ENCODE data around the gene NPAS3.

NPAS3 gene

GRCh38 chr14:33452995-33453394 lies 514.3 kb downstream of the NPAS3 start:
- no peak for DNase-seq

- DNase-seq, result no peak
Observed at GRCh38 chr14:33454022-33454595, 515.4 kb downstream of the NPAS3 start.

GRCh38 chr14:33454707-33455106 lies 516.0 kb downstream of the NPAS3 start:
- DNase-seq, result peak; percentile 44

- DNase-seq, result peak; percentile 28
Observed at GRCh38 chr14:33455654-33456345, 517.1 kb downstream of the NPAS3 start.

- DNase-seq, result no peak
Observed at GRCh38 chr14:33457021-33457420, 518.3 kb downstream of the NPAS3 start.

- no peak for DNase-seq
Observed at GRCh38 chr14:33457617-33458016, 518.9 kb downstream of the NPAS3 start.

DNA sequence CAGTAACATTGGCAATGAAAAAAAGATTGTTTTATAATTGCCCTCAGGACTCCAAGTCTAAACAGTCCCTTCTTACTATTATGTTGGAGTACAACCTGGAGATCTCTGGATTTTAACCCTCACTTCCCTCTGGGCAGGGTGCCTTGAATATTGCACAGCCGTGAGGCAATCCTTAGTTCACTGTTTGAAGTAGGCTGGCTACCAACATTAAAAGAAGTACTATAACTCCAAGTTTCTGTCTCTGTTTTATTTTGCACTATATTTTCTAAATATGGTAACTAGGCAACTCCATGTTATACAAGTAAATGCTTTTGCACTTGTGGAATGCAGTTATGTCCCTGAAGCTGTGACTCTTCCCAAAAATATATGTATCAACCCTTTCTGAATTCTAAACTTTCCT lies 521.5 kb downstream of the NPAS3 start:
- DNase-seq, result no peak

DNA sequence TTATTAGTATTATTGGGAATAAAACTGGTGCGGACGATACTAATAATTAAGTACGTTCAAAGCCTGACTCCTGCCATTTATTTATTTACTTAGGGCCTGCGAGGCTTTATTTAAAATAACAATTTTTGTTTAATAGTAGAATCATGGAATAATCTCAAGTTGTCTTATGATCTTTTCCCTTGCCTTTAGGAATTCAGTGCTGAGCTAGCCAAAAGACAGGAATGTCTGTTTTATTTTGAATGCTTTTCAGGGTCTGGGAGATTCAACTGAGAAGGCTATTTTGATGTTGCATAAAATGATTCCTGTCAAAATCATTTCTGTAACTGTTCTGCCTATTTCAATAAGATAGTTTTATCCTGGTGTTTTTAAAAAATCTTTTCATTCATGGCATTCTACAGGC lies 522.4 kb downstream of the NPAS3 start:
- no peak for DNase-seq

GRCh38 chr14:33463731-33464130 lies 525.1 kb downstream of the NPAS3 start:
- no peak for DNase-seq

DNA sequence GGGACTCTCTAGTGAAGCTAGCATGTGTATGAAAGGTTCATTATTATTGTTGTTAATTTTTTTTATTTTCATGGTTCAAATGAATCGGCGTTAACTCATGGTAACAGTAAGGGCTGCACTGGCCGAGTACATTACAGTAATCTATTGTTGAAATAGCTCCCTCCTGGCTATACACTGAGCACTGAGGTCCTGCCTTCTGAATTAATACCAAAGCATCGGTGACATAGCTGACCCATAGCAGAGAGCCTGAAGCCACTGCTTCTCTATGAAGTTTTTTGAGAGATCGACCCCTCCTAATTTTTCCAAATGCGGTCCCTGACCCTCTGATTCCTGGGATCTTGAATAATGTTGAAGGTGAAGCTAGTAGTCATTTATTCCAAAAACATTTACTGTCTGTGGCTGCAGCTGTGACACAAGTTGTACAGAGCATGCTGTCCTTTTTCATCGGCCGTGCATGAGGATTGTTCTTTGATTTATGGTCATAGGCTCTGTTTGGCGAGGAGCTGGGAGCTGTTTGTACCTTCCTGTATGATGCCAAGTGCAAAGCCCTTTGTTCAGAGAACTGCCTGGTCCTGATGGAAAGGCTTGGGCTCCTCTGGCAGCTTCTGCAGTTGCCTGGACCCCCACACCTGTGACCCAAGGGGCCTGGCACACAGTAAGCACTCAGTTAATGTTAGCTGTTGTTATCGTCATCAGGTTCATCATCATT lies 525.7 kb downstream of the NPAS3 start:
- no peak for DNase-seq

- DNase-seq, result no peak
Observed at GRCh38 chr14:33465846-33466700, 527.4 kb downstream of the NPAS3 start.

DNA sequence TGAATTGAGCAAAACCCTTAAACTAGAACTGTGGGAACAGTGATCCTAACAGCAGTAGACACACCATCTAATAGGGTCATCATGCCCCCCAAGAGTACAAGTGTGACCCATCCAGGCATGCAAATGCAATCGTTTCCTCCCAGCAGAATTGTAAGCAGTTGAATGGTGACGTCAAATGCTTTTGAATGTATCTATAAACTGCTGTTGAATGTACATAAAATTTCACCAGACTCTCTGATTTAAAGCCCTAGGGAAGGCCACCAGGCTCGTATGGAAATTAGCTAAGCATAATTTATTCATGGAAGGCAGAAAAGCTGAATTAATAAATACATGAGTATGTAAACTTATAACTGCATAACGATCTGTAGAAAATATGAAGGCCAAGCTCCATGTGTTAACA lies 529.3 kb downstream of the NPAS3 start:
- DNase-seq, result no peak

DNA sequence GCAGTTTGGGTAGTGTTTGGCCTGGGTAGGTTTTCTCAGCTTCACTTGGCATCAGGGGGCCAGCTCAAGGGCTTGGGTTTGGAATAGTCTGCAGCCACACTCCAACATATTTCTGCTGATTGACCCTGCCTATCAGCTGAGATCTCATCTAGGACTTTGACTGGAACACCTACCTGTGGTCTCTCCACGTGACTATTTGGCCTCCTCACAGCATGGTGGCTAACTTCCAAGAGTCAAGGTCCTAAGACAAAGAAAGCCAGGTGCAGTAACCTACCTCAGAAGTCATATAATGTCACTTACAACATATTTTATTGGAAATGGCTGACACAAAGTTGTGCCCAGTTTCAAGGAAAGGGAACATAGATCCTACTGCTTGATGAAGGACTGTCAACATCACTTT lies 531.2 kb downstream of the NPAS3 start:
- no peak for DNase-seq

DNA sequence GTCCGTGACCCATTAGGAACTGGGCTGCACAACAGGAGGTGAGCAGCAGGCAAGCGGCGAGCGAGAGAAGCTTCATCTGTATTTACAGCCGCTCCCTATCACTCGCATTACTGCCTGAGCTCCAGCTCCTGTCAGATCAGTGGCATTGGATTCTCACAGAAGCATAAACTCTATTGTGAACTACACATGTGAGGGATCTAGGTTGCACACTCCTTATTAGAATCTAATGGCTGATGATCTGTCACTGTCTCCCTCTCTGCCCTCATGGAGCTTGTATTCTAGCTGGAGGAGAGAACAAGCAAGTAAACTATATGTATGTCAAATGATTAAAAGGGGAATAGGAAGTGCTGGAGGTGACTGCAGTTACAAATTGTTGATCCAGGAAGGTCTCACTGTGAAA lies 533.1 kb downstream of the NPAS3 start:
- no peak for DNase-seq

DNA sequence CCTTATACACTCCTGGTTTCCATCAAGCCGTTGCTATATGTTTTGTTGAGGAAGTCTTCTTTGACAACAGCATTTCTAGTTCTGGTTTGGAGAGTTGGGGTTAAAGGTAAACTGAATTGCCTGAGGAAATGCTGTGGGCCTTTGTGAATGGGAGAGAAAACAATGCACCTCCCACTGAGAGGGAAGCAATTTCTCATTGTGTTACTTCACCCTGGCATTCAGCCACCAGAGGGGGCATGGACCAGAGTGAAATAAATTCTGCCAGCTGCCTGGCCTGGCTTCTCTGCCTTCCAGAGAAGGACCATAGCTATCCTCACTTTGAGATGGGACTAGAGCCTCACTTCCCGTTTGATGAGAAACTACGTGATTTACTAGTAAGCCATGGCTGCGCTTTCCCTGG lies 536.9 kb downstream of the NPAS3 start:
- DNase-seq, result peak; percentile 49

DNA sequence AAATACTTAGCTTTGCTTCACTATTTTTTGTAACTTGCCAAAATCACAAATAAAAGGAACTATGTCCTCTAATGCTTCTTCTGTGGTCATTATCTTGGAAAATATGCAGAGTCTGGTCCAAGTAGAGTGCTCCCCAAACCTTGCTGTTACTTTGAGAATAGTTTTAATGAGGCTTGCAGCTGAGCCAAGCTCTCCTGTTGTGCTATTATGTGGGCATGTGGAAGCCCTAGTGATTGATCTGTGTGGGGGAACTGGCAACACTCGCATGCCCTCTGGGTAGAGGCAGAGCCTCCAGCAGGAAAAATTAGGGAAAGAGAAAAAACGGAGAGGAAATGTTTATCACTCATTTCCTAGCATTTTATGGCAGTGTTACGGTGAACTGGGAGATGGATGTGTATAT lies 539.1 kb downstream of the NPAS3 start:
- DNase-seq, result no peak

DNA sequence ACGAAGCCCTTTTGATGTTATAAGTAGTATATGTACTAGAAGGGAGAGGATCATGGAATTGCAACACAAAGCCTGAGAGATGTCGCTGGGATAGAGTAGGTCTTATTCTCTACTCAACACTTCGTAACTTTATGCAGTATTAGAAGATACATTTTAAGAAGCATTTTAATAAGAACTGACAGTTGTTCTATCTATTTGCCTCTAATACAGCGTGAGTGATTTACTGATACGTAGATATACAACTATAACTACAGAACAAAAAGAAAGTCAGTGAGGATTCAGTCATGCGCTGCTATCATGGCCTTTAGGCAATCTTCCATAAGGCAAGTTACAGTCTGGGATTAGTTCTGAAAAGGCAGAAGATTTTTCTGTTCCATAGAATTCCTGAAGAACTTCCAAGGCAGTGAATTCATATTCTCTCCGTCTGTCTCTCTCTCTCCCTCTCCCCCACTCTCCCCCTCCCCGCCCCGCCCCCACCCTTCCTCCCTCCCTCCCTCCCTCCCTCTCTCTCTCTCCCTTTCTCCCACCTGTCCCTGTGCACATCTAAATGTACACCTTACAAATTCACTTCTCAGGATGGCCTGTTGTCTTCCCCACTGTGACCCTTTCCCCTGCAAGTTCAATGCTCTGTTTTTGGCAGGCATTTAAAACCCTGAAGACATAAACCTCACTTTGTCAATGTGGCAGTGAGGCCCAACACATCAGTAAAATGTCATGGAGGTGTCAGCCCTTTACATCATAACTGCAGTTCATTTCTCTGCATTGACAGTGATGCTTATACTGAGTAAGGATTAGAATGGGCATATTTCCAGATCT lies 541.6 kb downstream of the NPAS3 start:
- no peak for DNase-seq

GRCh38 chr14:33480887-33481184 lies 542.2 kb downstream of the NPAS3 start:
- DNase-seq, result no peak

DNA sequence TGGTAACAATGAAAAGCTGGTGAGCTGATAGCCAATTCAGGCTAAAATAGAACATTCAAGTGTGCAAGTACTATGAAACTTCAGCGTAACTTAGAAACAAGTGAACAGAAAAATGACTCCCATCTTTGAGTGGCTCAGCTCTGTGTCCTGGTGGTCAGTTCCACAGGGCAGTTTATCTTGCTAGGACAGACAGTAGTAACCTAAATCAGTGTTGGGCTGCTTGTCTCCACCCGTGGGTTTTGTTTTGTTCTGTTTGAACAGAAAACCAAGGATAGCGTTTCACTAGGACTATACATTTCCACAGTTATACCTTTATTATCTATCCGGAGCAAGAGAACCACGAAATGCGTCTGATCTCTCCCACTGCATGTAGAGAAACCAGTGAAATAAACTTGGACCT lies 544.4 kb downstream of the NPAS3 start:
- no peak for DNase-seq

DNA sequence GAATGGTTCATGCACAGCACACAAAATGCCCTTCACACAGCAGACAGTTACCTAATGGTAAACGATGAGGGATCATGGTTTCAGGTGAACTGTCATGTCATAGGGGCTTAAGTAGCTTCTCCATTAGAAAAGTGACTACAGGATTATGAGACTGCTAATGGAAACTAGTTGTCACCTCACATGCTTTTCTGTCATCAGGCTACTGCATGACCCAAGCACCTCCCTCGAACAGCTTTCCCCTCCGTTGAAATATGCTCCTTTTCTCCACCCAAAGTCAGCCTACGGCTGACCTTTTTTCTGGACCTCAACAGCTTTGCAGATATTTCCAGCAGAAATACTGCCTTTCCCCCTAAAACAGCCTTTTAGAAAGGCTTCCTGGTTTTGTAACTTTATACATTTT lies 544.9 kb downstream of the NPAS3 start:
- DNase-seq, result no peak

- no peak for DNase-seq
Observed at GRCh38 chr14:33484264-33484663, 545.6 kb downstream of the NPAS3 start.

DNA sequence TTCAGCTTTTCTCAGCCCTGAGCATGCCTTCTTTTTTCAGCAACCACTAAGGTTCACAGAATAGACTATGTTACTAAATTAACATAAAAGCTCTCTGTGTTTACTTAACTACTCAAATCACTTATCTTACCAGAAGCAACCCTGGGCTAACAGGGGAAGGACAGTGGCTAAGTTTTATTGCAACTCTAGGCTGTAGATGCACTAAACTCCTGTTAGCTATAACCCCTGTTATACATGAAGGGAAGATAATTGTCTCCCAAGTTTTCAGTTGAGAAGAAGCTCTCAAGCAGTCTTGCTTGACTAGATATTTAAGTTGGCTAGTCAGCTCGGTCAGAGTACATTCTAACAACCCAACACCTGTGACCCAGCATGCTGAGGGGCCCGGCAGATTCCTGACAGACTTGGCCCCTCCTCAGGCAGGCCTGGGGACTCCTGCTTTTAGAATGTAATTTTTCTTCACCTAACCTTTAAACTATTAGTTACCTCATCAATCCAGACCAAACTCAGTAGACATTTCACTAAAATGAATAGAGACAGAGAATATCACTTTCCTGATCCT lies 547.7 kb downstream of the NPAS3 start:
- DNase-seq, result peak; percentile 17
